ENCODE measurements around the gene ADAMTS12.

ADAMTS12 gene

DNA sequence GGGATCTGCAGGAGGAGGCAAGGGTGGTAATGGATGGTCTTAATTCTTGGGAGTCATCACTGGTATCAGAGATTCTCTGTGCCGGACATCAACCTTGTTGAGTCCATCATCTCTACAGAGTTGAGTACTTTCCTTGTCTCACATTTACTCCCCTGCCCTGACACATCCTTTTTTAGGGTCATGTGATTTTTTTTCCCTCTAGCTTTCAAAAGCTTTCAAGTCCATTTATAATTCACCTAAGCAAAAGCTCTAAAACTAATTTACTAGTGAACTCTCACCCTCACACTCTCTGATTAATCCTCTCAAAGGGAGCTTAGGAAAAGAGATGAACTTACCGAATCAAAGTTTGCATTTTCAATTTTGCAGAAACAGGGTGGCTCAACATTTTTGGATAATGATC lies 258.1 kb downstream of the ADAMTS12 start:
- TF ChIP-seq, protein P1, sequence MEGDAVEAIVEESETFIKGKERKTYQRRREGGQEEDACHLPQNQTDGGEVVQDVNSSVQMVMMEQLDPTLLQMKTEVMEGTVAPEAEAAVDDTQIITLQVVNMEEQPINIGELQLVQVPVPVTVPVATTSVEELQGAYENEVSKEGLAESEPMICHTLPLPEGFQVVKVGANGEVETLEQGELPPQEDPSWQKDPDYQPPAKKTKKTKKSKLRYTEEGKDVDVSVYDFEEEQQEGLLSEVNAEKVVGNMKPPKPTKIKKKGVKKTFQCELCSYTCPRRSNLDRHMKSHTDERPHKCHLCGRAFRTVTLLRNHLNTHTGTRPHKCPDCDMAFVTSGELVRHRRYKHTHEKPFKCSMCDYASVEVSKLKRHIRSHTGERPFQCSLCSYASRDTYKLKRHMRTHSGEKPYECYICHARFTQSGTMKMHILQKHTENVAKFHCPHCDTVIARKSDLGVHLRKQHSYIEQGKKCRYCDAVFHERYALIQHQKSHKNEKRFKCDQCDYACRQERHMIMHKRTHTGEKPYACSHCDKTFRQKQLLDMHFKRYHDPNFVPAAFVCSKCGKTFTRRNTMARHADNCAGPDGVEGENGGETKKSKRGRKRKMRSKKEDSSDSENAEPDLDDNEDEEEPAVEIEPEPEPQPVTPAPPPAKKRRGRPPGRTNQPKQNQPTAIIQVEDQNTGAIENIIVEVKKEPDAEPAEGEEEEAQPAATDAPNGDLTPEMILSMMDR (IDR thresholded peaks at IDR 0.05): no peak

DNA sequence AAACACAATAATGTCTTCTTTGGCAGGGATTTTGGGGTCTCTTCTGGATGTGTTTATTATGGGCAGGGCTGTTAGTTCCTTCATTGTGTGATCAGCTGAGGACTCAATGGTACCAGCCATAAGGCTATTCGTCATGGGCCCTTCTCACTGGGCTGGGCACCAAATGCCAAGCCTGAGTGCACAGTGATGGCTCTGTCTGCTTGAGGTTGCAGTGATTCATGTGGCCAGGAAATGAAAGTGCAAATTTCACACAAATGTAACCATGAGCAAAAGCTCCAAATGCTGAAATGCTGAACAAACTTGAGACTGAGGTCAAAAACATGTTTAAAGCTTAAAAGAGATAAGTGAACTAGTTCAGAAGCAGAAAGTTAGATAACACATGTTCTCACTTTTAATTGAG lies 260.0 kb downstream of the ADAMTS12 start:
- TF ChIP-seq, protein P1 (IDR thresholded peaks at IDR 0.05): no peak

DNA sequence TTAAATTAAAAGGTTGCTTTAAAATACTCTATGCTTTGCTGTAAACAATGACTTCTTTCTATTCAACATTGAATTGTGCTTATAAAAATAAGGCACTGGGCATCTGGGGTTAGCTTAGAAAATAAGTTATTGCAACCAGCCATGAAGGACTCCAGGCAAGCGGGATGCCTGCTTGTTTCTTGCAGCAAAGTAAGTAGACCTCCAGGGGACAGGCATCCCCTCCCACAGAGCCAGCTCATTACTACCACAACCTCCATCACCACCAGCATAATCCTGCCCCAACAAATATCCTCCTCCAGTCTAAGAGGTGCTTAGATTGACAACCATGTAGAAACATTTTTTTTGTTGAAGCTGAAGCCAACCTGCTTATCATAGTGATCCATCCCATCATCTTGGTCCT lies 260.7 kb downstream of the ADAMTS12 start:
- TF ChIP-seq, protein P1 (IDR thresholded peaks at IDR 0.05): no peak

DNA sequence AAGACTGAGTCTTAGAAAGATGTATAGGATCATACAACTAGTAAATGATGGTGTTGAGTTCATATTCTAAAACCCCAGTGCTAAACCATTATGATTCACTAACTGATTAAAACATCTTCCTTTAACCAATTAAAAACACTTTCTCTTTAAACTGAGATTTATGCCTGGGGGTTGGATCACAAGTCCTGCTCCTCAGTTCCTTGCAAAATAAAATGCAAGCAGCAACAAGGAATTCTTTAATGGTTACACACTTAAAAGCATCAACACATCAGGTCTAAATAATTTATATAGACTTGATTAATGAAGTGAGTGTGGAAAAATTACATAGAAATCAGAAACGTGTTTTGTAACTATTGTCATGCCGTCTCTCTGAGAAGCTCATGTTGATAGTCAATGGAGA lies 261.8 kb downstream of the ADAMTS12 start:
- TF ChIP-seq, protein P1 (IDR thresholded peaks at IDR 0.05): no peak

DNA sequence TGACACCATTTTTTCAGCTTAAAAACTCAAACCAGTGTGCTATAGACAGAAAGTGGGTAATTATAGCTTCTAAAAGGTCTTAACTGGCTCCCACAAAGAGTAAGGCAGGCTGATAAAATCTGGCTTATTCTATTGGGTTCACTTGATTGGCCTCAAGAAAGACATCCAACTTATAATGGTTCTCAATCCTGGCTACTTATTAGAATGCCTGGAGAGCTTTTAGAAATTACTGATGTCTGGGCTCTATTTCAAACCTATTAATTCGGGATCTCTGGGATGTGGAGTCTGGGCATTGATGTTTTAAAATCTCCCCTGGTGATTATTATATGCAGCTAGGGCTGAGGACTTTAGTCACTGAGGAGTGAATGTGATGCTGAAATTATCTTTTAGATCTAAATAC lies 263.0 kb downstream of the ADAMTS12 start:
- TF ChIP-seq, protein P1 (IDR thresholded peaks at IDR 0.05): no peak

DNA sequence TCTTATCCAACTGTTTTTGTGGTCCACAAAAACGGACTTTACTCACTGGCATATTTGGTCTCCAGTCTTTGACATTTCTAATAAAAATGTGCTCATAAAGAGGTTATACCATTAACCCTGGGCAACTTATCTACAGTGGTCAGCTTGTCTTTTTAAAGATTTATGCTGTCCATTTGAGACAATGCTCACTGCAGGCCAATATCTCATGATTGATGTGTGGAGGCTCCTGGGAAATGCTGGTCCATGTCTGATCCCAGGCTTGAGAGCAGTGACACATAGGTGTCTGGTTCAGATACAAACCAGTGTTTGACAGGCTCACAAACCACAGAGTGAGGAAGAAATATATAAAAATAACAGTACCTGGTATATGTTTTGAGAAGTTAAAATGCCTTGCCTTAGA lies 270.3 kb downstream of the ADAMTS12 start:
- TF ChIP-seq, protein P1 (IDR thresholded peaks at IDR 0.05): no peak

DNA sequence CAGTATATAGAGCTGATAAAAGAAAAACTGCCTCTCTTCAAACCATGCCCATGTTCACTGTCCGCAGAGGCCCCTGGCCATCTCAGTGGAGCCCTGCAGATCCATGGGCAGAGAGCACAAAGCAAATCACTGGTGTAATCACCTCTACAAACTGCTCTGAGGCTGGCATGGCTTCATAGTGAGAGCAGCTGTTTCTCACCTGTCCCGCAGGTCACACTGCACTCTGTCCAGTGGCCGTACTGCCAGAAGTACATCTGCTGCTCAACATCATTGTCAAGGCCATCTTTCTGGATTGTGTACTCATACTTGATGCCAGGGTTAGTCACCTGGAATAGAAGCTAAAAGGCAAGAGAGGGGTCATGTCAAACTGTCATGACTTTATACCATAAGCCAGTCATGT lies 277.8 kb downstream of the ADAMTS12 start:
- TF ChIP-seq, protein P1 (IDR thresholded peaks at IDR 0.05): no peak

DNA sequence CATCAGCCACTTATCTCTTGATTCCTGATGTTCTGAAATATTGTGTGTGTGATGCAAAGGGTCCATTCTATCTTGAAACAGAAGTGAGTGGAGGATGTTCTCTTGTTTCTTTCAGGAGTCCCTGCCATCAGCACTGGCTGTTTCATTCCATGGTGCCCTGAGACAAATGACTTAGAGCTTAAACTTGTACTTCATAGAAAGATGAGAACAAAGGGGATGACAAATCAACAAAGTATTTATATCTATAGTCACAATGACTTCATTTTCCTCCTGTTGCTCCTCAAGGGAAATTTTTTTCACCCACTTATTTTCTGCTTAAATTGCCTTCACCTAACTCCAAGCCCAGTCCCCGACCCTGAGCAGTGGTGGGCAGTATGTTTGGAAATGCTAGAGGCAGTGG lies 279.4 kb downstream of the ADAMTS12 start:
- TF ChIP-seq, protein P1 (IDR thresholded peaks at IDR 0.05): no peak

All from LNCAP (cell line).